ENCODE results near the gene PDE6H.

DNA sequence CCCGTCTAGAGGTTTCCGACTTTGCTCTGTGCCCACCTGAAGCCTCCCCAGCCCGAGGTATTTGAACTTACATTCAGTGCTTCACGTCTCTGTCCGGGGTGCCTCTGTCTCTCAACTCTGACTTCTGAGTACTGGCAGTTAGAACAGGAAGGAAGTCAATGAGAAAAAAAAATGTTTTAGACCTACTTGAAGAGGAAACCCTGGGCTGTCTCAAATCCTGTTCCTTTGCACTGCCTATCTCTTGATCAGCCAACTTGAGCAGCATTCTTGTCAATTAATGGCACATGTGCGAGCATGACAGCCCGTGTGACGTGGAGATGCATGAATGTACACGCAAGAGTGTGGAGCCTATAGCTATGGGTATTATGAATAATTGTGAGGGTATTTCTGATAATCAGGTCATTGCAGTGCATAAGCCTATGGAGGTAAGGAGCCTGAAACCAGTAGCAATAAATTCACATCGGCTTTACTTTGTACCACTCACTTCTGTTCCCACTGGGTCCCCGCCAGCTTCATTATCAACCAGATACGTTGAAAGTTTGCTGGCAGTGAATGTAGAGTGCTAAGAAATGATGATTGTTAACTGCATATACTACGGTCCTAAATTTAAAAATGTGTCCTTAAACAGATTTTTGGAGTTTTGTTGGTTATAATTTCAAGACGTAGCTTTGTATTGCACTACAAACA lies 11.2 kb upstream of the PDE6H start, which contains the start of gene ARHGDIB:
- TF ChIP-seq, protein P1, sequence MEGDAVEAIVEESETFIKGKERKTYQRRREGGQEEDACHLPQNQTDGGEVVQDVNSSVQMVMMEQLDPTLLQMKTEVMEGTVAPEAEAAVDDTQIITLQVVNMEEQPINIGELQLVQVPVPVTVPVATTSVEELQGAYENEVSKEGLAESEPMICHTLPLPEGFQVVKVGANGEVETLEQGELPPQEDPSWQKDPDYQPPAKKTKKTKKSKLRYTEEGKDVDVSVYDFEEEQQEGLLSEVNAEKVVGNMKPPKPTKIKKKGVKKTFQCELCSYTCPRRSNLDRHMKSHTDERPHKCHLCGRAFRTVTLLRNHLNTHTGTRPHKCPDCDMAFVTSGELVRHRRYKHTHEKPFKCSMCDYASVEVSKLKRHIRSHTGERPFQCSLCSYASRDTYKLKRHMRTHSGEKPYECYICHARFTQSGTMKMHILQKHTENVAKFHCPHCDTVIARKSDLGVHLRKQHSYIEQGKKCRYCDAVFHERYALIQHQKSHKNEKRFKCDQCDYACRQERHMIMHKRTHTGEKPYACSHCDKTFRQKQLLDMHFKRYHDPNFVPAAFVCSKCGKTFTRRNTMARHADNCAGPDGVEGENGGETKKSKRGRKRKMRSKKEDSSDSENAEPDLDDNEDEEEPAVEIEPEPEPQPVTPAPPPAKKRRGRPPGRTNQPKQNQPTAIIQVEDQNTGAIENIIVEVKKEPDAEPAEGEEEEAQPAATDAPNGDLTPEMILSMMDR (IDR thresholded peaks at IDR 0.05), result no peak
- TF ChIP-seq POLR2A (IDR thresholded peaks at IDR 0.05), result peak in 1 of 2 donors; percentile 17
